ENCODE data around the gene UBE2H.
"Not testable (repeated sequence)": the region's sequence is repeated elsewhere in the genome, so short reads cannot be mapped to it uniquely, and the experiment has no call there.

The UBE2H gene

DNA sequence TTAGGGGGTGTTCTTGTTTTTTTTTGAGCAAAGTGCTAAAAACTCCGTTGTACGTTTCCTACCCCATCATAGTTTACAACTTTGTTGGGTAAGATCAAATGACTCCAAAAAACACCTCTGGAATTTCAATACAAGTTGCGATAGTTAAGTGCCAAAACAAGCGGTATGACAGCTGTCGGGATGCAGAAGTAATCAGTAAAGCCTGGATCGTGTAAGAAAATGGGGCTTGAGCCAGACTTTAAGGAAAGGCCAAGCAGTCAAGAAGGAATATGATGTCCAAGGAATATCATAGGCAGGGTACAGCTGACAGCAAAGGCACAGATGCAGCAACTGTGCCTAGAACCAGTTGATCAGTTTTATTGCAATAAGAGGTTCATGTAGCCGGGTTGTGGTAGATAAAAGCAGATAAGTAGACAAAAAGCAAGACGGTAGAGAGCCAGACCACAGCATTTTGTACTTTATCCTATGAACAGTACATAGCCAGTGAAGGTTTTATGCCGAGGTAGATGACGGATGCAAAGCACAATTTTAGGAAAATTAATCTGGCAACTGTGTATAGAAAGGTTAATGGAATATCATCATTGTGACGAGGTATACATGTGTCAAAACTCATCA is 45.5 kb downstream of the UBE2H start:
- DNase-seq, result no peak

DNA sequence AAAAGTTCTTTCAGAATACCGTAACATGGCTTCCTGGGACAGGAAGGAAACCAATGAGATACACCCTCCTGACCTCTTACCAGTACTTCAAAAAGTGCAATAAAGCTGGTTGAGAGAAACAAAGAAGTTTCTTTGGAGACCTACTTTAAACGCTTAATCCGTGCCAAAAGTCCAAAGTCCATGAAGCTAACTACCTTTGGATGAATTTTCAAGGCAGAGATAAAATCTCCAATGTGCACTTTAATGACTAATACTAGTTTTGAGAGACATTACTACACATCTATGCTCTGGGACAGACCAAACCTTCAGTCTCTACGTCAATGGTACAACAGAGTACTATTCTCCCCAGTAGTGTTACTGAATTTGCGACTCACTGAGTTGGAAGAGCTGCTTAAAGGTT is 46.1 kb downstream of the UBE2H start:
- DNase-seq, result no peak

DNA sequence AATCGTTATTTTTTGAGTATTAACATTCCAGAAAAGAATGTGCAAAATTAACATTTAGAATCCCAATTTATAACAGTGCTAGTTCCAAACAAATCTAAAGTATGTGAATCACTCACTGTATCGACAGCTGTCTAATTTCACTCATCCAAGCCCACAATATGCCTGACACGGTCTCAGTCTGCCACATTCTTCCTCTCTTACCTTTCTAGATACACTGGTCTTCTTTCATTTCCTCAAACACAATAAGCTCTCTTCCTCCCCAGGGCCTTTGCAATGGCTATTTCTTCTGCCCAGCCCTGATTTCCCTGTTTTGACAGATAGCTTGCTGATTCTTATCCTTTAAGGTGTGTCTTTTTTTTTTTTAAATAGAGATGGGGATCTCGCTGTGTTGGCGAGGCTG is 48.8 kb downstream of the UBE2H start:
- no peak for DNase-seq

DNA sequence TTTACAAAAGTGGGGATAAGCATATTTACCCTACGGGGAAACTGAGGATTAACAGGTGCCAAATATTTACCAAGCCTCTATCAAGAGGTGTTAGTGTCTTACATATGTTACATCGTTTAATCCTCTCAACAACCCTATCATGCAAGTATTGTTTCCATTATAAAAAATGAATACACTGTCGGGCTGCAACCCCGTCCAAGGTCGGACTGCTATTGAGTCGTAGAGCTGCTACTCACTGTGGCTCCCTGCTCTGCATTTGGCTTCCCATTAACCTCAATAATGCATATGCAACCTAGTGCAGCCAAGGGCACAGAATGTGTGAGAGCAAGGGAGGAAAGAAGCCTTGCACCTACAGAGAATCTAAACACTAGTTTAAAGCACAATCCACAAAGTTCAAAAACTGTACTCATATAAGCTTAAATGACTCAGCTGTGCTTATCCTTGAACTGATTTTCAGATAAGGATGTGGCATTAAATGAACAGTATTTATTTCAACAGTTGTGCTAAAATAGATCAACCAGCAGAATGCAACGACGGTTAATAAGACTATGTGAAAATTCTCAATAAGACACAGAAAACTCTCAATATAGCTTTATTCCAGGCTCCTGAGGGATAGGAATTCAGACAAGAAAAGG is 49.9 kb downstream of the UBE2H start:
- DNase-seq, result no peak

DNA sequence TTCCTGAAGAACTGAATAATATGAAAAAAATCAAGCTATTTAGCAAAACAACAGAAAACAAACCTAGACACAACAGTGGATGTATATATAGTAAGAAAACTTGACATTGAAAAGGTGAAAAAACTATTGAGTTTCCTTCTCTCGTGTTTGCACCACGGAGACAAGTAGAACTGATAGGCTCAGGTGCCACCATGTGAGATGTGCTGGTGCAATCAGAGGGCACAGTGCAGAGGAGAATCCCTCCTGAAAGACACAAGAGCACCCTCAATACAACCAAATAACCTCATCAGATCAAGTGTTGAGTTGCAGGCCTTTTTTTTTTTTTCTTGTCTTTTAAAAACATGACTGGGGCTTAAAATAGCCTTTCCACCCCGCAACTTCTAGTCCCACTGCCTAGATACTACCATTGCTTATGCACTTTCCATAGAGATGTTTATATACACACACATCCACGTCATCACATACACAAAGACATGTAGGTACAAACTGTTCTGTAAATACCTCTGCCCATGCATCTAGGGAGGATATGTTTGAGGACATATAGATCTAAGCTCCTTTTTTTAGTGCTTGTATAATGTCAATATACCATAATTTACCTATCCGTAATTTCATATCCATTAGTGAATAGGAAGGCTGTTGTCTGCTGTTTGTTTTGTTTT is 54.1 kb downstream of the UBE2H start:
- no peak for DNase-seq

DNA sequence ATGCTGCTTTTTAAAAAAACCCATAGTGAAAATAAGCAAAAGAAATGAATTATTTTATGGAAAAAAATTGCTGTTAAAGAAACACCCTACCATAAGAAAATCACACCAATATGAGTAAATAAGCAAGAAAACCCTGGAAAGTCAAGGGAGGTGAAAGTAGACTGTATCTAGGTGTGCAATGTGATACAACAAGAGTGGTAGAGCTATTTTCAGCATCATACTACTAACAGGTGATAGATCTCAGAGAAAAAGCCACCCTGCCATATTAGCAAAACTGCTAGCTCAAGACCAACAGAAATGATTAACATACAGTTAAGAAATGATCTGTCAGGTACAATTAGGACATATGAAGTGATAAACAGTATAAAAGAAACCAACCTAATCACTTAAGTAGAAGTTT is 54.8 kb downstream of the UBE2H start:
- DNase-seq, result no peak

DNA sequence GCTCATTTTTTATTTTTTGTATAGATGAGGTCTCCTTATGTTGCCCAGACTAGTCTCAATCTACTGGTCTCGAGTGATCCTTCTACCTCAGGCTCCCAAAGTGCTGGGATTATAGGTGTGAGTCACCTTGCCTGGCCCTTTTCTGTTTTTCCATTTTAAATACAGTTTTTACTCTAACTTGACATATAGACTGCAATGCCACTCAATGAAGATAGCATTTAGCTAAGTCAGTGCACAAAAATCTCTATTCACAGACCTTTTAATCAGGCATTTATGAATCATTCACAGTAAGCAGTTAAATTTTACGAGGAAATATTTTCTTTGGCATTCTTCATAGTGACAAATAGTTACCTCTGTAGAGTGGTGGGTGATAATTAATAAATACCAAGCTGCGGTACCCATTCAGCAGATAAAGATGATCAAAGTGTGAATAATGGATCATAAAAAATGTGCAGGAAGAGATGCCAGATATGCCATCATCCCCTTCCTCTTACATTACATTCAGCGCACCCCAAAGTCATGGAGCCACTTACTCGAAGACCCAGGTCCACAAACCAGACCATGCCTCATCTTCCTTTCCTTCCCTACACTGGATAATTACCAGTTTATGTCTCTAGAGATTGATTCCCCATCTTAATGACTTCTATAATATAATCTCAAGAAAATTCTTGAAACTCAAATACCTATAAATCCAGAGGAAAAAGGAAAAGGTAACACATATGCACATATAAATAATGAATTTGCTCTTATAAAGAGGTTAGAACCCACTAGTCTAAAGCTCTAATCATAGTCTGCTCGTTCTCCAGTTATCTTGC is 56.0 kb downstream of the UBE2H start:
- DNase-seq, result no peak

DNA sequence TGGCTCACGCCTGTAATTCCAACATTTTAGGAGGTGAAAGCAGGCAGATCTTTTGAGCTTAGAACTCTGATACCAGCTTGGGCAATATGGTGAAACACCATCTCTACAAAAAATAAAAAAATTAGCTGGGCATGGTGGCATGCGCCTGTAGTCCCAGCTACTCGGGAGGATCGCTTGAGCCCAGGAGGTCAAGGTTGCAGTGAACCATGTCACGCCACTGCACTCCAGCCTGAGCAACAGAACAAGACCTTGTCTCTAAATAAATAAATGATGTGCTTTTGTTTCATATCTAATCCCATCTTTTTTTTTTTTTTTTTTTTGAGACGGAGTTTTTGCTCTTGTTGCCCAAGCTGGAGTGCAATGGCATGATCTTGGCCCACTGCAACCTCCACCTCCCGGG is 58.6 kb downstream of the UBE2H start:
- not testable (repeated sequence) for DNase-seq

DNA sequence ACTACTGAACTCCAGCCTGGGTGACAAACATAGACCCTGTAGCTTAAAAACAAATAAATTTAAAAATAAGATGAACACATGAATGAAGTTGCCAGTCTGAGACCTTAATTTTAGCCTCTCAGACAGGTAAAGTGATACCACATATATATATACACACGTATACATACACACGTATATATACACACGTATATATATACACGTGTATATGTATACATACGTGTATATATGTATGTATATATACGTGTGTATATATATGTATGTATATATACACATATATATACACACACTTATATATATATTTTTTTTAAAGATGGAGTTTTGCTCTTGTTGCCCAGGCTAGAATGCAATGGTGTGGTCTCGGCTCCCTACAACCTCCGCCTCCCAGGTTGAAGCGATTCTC is 62.7 kb downstream of the UBE2H start:
- DNase-seq, result no peak

DNA sequence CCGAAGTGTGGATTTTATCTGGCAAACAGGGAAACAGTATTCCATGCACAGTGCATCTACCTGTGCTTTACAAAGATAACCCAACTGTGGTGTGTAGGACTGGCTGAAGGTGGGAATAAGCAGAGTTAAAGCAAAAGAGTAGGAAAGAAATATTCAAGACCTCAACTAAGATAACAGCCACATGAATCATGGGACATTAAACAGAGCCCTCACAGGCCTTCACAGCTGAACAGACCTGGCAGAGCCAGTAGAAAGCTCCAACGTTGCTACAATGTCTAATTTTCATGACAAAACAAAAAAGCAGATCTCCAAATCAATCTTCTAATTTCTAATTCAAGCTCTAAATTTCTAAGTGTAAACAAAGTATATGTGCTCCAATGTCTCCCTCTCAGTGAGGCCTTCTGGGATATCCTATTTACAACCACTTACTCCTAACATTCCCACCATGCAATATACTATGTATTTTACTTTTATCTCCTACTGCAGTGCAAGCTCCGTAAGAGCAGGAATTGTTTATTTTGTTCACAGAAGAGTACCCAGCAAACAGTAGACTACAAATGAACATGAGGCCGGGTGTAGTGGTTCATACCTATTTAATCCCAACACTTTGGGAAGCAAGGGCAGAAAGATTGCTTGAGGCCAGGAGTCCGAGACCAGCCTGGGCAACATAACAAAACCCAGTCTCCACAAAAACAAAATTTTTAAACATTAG is 63.5 kb downstream of the UBE2H start:
- DNase-seq, result no peak

DNA sequence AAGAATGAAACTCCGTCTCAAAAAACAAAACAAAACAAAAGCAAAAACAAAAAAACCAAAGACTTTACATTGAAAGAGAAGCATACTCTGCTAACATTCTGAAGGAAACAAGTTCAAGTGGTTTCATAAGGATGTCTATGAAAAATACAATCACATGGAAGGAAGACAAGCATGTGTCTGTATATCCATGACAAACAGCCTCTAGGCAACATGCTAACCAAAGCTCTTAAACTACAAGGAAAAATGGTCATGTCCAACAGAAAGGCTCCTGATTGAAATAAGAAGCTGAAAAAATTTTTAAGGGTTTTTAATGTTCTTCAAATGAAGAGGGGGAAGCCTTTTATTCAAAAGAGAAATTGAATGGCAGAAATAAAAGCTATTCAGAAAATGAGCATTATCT is 64.9 kb downstream of the UBE2H start:
- no peak for DNase-seq

DNA sequence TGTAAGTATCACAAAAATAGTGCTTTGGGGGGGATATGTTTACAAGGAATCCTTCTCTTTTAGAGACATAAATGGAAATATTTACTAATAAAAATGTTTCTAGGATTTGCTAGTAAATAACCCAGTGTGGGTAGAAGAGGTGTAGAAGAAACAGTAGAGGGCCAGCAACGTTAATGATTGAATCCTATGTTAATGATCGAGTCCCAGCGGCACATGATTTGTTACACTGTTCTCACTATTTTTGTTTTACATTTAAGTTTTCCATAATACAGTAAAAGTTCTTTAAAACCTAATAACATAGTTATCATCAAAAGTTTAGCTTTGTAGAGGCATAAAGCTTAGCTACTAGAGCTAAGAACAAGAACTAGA is 66.0 kb downstream of the UBE2H start:
- DNase-seq, result no peak

DNA sequence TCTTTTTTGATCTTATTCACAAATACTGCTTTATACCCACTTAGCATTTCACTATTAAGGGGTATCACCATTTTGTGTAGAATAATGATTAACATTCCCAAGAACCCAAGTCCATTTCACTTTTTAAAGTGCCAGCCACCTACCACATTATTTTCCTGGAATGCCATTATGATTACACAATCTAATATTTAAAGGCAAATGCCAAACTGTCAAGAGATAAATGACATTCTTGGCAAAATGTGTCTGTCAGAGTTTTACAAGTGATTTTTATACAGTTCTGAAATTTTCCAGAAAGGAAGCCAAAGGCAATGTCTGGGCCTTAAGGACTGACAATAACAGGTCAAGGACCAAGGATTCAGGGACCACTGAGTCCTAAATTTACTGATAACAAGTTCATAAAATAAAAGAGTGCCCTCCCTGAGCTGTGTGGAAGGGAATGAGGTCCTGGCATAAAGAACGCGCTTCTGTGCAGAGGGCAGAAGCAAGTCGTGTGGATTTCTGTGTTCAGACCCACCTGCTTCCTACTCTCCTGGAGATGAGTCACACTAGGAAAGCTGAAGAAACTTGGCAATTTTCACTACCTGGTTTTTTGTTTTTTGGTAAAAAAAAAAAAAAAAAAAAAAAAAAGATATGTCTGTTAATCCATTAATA is 66.5 kb downstream of the UBE2H start:
- DNase-seq, result no peak

DNA sequence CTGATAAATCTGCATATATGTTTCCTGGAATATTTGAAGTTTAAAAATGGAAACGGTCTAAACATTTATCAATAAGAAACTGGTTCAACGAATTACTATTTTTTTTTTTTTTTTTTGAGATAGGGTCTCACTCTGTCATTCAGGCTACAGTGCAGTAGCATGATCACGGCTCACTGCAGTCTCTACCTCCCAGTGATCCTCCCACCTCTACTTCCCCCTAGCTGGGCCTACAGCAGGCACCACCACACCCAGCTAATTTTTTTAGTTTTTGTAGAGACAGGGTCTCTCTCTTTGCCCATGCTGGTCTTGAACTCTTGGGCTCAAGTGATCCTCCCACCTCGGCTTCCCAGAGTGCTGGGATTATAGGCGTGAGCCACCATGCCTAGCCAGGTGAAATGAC is 68.3 kb downstream of the UBE2H start:
- no peak for DNase-seq

DNA sequence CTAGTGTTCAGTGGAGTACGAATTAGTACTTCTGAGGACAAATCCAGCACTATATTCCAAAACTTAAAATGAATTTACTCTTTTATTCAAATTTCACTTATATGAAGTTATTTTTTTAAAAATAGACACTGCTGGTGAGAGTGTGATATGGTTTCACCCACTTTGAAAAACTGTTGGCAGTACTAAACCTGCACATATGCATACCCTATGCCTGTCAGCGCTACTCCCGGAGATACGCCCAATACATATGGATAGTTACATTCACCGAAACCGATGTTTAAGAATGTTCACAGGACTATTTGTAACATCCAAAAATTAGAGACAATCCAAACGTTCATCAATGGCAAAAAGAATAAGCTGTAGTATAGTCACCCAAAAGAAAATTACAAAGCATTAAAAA is 69.6 kb downstream of the UBE2H start:
- no peak for DNase-seq

DNA sequence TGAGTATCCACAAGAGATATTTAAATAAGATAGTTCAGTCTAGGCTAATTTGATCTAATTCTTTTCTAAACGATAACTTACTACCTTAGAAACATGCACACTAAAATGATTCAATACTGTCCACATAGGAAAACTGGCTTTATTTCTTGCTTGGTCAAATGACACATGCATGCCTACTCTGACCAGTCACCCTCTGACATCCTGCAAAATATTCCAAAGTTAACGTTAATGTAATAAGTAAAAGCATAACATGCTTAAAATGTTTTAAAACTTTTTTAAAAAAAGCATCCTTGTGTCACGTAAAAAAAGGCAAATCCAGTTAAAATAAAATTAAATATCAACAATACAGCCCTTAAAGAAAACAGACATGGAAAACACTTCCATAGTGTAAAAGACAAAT is 70.2 kb downstream of the UBE2H start:
- DNase-seq, result no peak

DNA sequence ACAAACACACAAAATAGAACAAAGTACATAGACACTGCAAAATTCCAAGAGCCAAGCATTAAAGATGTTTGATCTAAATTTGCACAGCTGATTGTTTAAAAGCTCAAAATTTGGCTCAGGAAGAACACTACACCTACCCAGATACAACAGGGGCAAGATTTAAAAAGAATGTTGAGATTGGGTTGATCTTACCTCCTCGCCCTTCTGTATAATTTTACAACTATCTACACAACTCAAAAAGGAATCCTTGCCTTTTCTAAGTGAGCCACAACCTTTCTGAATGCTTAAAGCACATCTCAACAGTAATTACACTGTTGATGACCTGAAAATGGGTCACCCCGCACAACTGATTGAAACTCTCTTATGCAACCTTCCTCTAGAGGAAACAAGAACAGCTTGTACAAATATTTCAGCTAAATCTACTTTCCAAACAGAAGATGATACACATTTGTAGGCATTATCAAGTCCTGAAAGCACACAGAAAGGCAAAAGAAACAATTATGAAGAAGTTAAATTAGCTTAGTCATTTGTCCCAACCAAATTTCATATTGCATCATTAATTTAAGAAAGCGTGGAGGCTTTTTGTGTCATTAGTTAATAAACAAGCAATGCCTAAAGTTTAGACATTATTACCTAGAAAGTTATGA is 75.5 kb downstream of the UBE2H start:
- no peak for DNase-seq

DNA sequence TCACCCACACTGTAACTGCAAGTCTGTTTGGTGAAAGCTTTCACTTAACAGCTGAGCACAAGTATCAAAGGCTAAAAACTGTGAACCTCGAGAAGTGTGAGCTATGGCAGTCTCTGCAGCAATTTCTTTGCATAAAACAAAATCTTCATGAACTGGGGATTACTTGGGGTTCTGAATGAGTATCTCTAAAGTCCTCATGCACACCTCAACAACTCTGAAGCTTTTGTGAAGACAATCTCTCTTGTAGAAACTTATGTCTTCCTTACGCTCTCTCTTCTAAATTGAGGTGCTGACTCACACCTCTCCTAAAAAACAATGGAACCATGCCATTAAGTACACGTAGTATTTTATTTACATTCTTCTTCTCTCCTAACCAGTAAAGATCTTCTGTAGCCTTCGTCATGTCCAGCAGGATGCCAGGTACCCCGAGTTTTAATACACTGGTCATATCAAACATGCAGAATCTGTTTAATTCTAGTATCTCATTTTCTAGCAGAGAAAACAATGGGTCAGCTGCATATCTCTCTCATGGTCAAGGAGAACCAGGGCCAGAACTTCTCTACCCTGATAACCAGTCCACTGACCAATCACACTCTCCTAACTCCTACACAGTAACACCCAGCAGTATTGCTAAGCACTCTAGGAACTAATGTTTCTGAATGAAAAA is 76.9 kb downstream of the UBE2H start:
- no peak for DNase-seq

DNA sequence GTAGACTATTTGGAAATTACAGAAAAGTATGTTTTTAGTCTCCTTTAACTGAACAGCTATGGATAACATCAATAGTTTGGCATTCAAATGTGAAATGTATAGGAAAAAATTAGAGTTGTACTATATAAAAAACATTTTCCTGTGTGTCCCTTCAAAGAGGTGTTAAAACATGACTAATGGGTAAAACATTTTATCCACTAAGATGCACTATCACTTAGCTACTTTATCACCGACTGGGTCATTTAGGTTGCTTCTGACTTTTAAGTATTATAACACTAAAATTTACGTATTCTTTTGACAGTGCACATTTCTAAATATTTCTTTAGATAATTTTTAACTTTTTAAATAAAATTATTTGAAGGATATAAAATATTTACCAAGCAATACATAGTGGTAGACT is 77.6 kb downstream of the UBE2H start:
- no peak for DNase-seq

DNA sequence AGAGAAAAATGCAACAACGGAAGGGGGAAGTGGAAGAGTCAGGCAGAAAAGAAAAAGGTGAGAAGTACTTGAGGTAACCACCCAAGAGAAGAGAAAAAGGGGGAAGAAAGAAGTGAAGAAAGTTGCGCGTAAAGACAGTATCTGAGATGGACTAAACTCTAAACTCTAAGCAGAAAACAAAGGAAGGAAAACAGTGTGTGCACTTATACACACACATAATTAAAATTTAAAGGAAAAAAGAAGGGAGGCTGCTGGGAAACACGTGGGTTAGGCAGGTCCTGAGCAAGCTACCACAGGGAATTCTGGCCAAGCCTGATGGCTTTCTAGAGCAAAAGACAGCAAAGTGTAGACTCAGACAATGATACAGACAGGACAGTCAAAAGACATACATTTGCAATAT is 78.0 kb downstream of the UBE2H start:
- DNase-seq, result no peak

DNA sequence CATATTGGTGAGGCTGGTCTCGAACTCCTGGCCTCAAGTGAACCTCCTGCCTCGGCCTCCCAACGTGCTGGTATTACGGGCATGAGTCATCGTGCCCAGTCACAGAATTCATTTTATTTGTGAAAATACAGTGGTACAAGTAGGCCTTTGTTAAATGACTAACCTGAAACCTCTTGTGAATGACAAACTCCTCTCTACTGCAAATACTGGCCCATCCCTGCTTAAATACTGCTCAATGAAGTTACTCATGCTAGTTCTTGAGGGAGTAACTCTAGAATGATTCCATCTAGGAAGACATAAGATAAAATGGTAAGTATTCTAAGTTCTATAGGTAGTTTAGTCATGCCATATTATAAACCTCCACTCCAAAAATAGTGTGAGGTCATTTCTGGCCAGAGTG is 80.7 kb downstream of the UBE2H start:
- no peak for DNase-seq

DNA sequence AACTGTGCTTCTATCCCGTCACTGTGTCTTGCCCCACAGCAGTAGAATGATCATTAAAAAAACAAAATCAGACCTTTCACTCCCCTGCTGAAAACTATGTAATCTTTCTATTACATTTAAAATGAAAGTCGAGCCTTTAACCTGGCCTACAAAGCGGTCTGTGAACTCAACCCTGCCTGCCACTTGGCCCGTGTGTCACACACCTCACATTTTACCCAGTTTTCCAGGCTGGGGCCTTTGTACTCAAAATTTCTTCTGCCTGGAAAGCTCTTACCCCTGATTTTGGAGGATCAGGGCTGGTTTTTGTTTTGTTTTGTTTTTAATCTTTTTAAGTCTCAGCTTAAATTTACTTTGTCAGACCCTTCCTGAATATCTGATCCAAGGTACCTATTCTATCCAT is 82.1 kb downstream of the UBE2H start:
- no peak for DNase-seq

Data from 8988T (cell line).